GM12878 (cell line): ENCODE measurements around the gene GSTM2. TPM values are rescaled to one million over a fixed set of nuclear protein-coding genes. Genes with fewer than 3 reads are reported as not detected.
A peak's percentile ranks its signal among the peaks of the same experiment; 100 is the strongest.

ENCODE experiments used
- ASH2L ChIP-seq: fragments of 300-600, 200-600 bp; sonication (generic); IDR thresholded peaks from 2 replicates; pipeline ENCODE4 v1.6.1; 2017; ENCODE audit warnings: low read depth, mild to moderate bottlenecking, borderline replicate concordance
- BRCA1 ChIP-seq: IDR thresholded peaks from 2 replicates; pipeline ENCODE4 v1.6.1; 2011; ENCODE audit warnings: low read depth, low read length, improper control_type of control experiment
- CHD2 ChIP-seq: IDR thresholded peaks from 2 replicates; pipeline ENCODE4 v1.6.1; 2011; ENCODE audit warnings: low read depth, low read length, improper control_type of control experiment, borderline replicate concordance
- FOS ChIP-seq: IDR thresholded peaks from 3 replicates; pipeline ENCODE4 v1.6.1; 2011; ENCODE audit warnings: borderline replicate concordance; ENCODE audit not compliant: insufficient read length; ENCODE audit errors: extremely low read depth
- FOXK2 ChIP-seq: fragments of 450-650 bp; IDR thresholded peaks from 2 replicates; pipeline ENCODE4 v1.6.1; 2017; ENCODE audit warnings: mild to moderate bottlenecking, moderate library complexity
- MTA3 ChIP-seq: IDR thresholded peaks from 2 replicates; pipeline ENCODE4 v1.6.1; 2012; ENCODE audit warnings: low read length, inconsistent platforms, borderline replicate concordance
- NRF1 ChIP-seq: conservative IDR thresholded peaks from 2 replicates; pipeline ENCODE4 v1.6.1; 2011; ENCODE audit warnings: mild to moderate bottlenecking, low read depth, low read length, improper control_type of control experiment
- POLR2AphosphoS5 ChIP-seq: IDR thresholded peaks from 2 replicates; pipeline ENCODE4 v1.6.1; 2011; ENCODE audit warnings: mild to moderate bottlenecking, low read length, inconsistent platforms
- POU2F2 ChIP-seq: IDR thresholded peaks from 3 replicates; pipeline ENCODE4 v1.6.1; 2011; ENCODE audit warnings: low read depth, mild to moderate bottlenecking, low read length, borderline replicate concordance
- RB1 ChIP-seq: fragments of 450-650 bp; formaldehyde crosslinking; IDR thresholded peaks from 2 replicates; pipeline ENCODE4 v1.6.1; 2017; ENCODE audit warnings: mild to moderate bottlenecking, borderline replicate concordance
- RBBP5 ChIP-seq: fragments of 200-600 bp; sonication (generic); conservative IDR thresholded peaks from 2 replicates; pipeline ENCODE4 v1.6.1; 2016
- RCOR1 ChIP-seq: conservative IDR thresholded peaks from 2 replicates; pipeline ENCODE4 v1.6.1; 2012; ENCODE audit warnings: low read depth, low read length, improper control_type of control experiment
- SMC3 ChIP-seq: IDR thresholded peaks from 2 replicates; pipeline ENCODE4 v1.6.1; 2011; ENCODE audit warnings: low read length, improper control_type of control experiment, borderline replicate concordance
- STAT3 ChIP-seq: IDR thresholded peaks from 2 replicates; pipeline ENCODE4 v1.6.1; 2011; ENCODE audit warnings: low read depth, low read length, improper control_type of control experiment
- TCF7 ChIP-seq: IDR thresholded peaks from 2 replicates; pipeline ENCODE4 v1.6.1; 2014; ENCODE audit warnings: antibody characterized with exemption, borderline replicate concordance
- ZNF217 ChIP-seq: fragments of 450-650 bp; IDR thresholded peaks from 2 replicates; pipeline ENCODE4 v1.6.1; 2017; ENCODE audit warnings: antibody characterized with exemption, mild to moderate bottlenecking
- ZNF24 ChIP-seq: fragments of 450-650 bp; IDR thresholded peaks from 2 replicates; pipeline ENCODE4 v1.6.1; 2017; ENCODE audit warnings: antibody characterized with exemption, mild to moderate bottlenecking
- ZNF384 ChIP-seq: IDR thresholded peaks from 2 replicates; pipeline ENCODE4 v1.6.1; 2012; ENCODE audit warnings: low read depth, mild to moderate bottlenecking, low read length, improper control_type of control experiment, borderline replicate concordance
- polyA plus RNA-seq, 11 experiments: library from polyadenylated mRNA; depleted of rRNA in 4 of 11; unstranded in 6 of 11; stranded (reverse) in 5 of 11; fragments of >200 nt; fragmentation: Nextera tagmentation in 4 of 11; fragmentation: Illumina TruSeq in 1 of 11; extraction: Ambion mirVana in 4 of 11; extraction: Trizol in 1 of 11; gene quantifications; 1 replicate in 1 of 11; 2 replicates in 10 of 11; pipeline versions ENCODE4 v1.2.1 to v1.2.3, GENCODE V29; 2011 to 2016; ENCODE audit warnings: inconsistent platforms in 2 of 11, missing spikeins in 2 of 11, low read depth in 1 of 11
- total RNA-seq, 4 experiments: library from RNA; depleted of rRNA in 3 of 4; stranded (reverse); fragments of >200 nt in 3 of 4; fragmentation: Illumina TruSeq in 1 of 4; extraction: Trizol in 1 of 4; gene quantifications; 2 replicates each; pipeline versions ENCODE4 v1.2.1 to v1.2.3, GENCODE V29; 2013 to 2021
- TF ChIP-seq, protein P1 (sequence below): IDR thresholded peaks from 2 replicates; pipeline ENCODE4 v1.6.1; 2011; ENCODE audit warnings: borderline replicate concordance, low read depth, mild to moderate bottlenecking, moderate library complexity, low read length; ENCODE audit not compliant: insufficient read depth, poor library complexity, severe bottlenecking
- TF ChIP-seq, protein P2 (sequence below): IDR thresholded peaks from 2 replicates; pipeline ENCODE4 v1.6.1; 2011; ENCODE audit warnings: mild to moderate bottlenecking, low read depth, low read length, moderate library complexity; ENCODE audit not compliant: insufficient replicate concordance
- TF ChIP-seq, protein P3 (sequence below): fragments of 450-650 bp; IDR thresholded peaks from 2 replicates; pipeline ENCODE4 v1.6.1; 2018; ENCODE audit warnings: borderline replicate concordance, mild to moderate bottlenecking; ENCODE audit not compliant: partially characterized antibody
- TF ChIP-seq, protein P4 (sequence below): fragments of 150-350 bp; IDR thresholded peaks from 2 replicates; pipeline ENCODE4 v1.6.1; 2016; ENCODE audit warnings: low read depth, low read length

The GSTM2 gene
- total and polyA plus RNA-seq, 10 of the 15 experiments (the other 5 are each of a cell fraction or from before 2014, with no cell fraction given) = 8.3 to 32.3 (median 20.2) TPM

DNA sequence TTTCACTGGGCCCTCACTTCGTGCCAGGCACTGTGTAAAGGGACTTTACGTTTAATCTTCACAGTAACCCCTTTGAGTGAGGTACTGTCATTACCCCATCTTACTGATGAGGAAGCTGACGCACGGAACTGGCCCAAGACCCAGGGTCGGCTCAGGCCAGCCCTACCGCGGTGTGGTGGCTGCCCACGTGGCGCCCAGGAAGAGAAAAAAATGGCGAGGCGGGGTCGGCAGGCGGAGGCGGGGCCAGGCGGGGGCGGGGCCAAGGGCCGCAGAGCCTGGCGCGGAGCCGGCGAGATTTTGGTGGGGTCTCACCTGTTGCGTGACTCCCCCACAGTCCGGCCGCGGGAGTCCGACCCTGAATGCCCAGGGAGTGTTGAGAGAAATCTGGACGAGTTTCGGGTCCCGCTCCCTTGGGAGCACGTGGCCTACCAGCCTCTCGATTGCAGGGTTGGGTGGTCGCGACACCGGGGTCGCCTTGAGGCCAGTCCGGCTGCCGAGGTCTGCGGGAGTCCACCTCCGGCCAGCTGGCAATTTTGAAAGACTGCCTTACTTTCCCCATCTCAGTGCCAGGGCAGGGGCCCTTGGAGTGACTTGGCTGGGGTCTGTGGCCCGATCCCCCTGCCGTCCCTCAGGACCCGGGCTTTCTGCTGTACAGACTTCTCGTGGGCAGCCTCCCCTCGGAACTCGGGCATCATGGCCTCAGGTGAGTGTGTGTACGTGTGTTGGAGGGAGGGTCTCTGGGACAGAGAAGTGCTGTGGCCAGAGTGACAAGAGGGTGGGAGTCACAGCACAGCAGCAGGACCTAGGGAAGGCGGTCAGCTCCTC lies 48.1 kb upstream of the GSTM2 start, which contains the start of the genes AMPD2 and GNAT2 (continued):
- TF ChIP-seq ASH2L (no peak), NRF1 (no peak), TCF7 (no peak), ZNF217 (no peak), ZNF24 (no peak), POLR2AphosphoS5 (peak; percentile 82), RB1 (no peak), BRCA1 (no peak), FOXK2 (no peak), MTA3 (0 out of 2 replicates have a peak, but pooled peaks have one; percentile 5), ZNF384 (peak; percentile 94), STAT3 (no peak), SMC3 (no peak), RBBP5 (no peak), RCOR1 (no peak), POU2F2 (0 out of 3 replicates have a peak, but pooled peaks have one; percentile 17), CHD2 (no peak), FOS (no peak)
- TF ChIP-seq, protein P1, sequence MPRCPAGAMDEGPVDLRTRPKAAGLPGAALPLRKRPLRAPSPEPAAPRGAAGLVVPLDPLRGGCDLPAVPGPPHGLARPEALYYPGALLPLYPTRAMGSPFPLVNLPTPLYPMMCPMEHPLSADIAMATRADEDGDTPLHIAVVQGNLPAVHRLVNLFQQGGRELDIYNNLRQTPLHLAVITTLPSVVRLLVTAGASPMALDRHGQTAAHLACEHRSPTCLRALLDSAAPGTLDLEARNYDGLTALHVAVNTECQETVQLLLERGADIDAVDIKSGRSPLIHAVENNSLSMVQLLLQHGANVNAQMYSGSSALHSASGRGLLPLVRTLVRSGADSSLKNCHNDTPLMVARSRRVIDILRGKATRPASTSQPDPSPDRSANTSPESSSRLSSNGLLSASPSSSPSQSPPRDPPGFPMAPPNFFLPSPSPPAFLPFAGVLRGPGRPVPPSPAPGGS = no peak
- TF ChIP-seq, protein P2, sequence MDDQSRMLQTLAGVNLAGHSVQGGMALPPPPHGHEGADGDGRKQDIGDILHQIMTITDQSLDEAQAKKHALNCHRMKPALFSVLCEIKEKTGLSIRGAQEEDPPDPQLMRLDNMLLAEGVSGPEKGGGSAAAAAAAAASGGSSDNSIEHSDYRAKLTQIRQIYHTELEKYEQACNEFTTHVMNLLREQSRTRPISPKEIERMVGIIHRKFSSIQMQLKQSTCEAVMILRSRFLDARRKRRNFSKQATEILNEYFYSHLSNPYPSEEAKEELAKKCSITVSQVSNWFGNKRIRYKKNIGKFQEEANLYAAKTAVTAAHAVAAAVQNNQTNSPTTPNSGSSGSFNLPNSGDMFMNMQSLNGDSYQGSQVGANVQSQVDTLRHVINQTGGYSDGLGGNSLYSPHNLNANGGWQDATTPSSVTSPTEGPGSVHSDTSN = no peak
- TF ChIP-seq, protein P3, sequence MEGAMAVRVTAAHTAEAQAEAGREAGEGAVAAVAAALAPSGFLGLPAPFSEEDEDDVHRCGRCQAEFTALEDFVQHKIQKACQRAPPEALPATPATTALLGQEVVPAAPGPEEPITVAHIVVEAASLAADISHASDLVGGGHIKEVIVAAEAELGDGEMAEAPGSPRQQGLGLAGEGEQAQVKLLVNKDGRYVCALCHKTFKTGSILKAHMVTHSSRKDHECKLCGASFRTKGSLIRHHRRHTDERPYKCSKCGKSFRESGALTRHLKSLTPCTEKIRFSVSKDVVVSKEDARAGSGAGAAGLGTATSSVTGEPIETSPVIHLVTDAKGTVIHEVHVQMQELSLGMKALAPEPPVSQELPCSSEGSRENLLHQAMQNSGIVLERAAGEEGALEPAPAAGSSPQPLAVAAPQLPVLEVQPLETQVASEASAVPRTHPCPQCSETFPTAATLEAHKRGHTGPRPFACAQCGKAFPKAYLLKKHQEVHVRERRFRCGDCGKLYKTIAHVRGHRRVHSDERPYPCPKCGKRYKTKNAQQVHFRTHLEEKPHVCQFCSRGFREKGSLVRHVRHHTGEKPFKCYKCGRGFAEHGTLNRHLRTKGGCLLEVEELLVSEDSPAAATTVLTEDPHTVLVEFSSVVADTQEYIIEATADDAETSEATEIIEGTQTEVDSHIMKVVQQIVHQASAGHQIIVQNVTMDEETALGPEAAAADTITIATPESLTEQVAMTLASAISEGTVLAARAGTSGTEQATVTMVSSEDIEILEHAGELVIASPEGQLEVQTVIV = no peak
- TF ChIP-seq, protein P4, sequence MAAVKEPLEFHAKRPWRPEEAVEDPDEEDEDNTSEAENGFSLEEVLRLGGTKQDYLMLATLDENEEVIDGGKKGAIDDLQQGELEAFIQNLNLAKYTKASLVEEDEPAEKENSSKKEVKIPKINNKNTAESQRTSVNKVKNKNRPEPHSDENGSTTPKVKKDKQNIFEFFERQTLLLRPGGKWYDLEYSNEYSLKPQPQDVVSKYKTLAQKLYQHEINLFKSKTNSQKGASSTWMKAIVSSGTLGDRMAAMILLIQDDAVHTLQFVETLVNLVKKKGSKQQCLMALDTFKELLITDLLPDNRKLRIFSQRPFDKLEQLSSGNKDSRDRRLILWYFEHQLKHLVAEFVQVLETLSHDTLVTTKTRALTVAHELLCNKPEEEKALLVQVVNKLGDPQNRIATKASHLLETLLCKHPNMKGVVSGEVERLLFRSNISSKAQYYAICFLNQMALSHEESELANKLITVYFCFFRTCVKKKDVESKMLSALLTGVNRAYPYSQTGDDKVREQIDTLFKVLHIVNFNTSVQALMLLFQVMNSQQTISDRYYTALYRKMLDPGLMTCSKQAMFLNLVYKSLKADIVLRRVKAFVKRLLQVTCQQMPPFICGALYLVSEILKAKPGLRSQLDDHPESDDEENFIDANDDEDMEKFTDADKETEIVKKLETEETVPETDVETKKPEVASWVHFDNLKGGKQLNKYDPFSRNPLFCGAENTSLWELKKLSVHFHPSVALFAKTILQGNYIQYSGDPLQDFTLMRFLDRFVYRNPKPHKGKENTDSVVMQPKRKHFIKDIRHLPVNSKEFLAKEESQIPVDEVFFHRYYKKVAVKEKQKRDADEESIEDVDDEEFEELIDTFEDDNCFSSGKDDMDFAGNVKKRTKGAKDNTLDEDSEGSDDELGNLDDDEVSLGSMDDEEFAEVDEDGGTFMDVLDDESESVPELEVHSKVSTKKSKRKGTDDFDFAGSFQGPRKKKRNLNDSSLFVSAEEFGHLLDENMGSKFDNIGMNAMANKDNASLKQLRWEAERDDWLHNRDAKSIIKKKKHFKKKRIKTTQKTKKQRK = no peak
